ENCODE results near the gene ARPP21.

Gene ARPP21

GRCh38 chr3:35745802-35746484, 106.6 kb downstream of the ARPP21 start:
- Histone ChIP-seq H3K4me1 (ENCODE audit: control insufficient read depth, low read length) (no peaks in the 10 kb centered on the region), H3K4me2 (ENCODE audit: low read length) (no peak overlapping the region), H3K36me3 (ENCODE audit: control insufficient read depth, low read length) (no peaks in the 10 kb centered on the region), H3K9me2 (replicated peaks; ENCODE audit: control insufficient read depth, low read length) (no peaks in the 10 kb centered on the region), H3K27ac (ENCODE audit: low read depth, low read length) (no peak overlapping the region), H3K79me2 (ENCODE audit: control insufficient read depth, low read length) (no peaks in the 10 kb centered on the region), H3K9me3 (ENCODE audit: control insufficient read depth, insufficient read depth, low read length) (no peaks in the 10 kb centered on the region), H3F3A (ENCODE audit: control insufficient read depth, insufficient read depth) (no peaks in the 10 kb centered on the region), H3K27me3 (ENCODE audit: control insufficient read depth, low read length) (no peaks in the 10 kb centered on the region), H4K20me1 (ENCODE audit: control insufficient read depth, insufficient read depth, low read depth, low read length) (no peaks in the 10 kb centered on the region), H3K4me3 (ENCODE audit: low read length) (no peak overlapping the region)
- no peak for TF ChIP-seq CTCF (IDR thresholded peaks at IDR 0.05; ENCODE audit: low read depth, low read length, poor library complexity, severe bottlenecking)
- no peak for TF ChIP-seq EZH2phosphoT487 (IDR thresholded peaks at IDR 0.05; ENCODE audit: borderline replicate concordance, low read length)

GRCh38 chr3:35746492-35746891, 107.2 kb downstream of the ARPP21 start:
- H3K79me2 ChIP-seq (ENCODE audit: control insufficient read depth, low read length): no peaks in the 10 kb centered on the region
- H4K20me1 ChIP-seq (ENCODE audit: control insufficient read depth, insufficient read depth, low read depth, low read length): no peaks in the 10 kb centered on the region
- no peak overlapping the region for H3K4me2 ChIP-seq (ENCODE audit: low read length)
- TF ChIP-seq CTCF (IDR thresholded peaks at IDR 0.05; ENCODE audit: low read depth, low read length, poor library complexity, severe bottlenecking) (no peak), EZH2phosphoT487 (IDR thresholded peaks at IDR 0.05; ENCODE audit: borderline replicate concordance, low read length) (no peak)
- H3K4me3 ChIP-seq (ENCODE audit: low read length): no peak overlapping the region
- H3K9me2 ChIP-seq (replicated peaks; ENCODE audit: control insufficient read depth, low read length): no peaks in the 10 kb centered on the region
- no peaks in the 10 kb centered on the region for H3K36me3 ChIP-seq (ENCODE audit: control insufficient read depth, low read length)
- no peaks in the 10 kb centered on the region for H3K9me3 ChIP-seq (ENCODE audit: control insufficient read depth, insufficient read depth, low read length)
- H3K27ac ChIP-seq (ENCODE audit: low read depth, low read length): no peak overlapping the region
- no peaks in the 10 kb centered on the region for H3F3A ChIP-seq (ENCODE audit: control insufficient read depth, insufficient read depth)
- no peaks in the 10 kb centered on the region for H3K4me1 ChIP-seq (ENCODE audit: control insufficient read depth, low read length)
- no peaks in the 10 kb centered on the region for H3K27me3 ChIP-seq (ENCODE audit: control insufficient read depth, low read length)

- no peak for TF ChIP-seq CTCF (IDR thresholded peaks at IDR 0.05; ENCODE audit: low read depth, low read length, poor library complexity, severe bottlenecking)
- no peak for TF ChIP-seq EZH2phosphoT487 (IDR thresholded peaks at IDR 0.05; ENCODE audit: borderline replicate concordance, low read length)
- no peaks in the 10 kb centered on the region for H4K20me1 ChIP-seq (ENCODE audit: control insufficient read depth, insufficient read depth, low read depth, low read length)
- H3K27me3 ChIP-seq (ENCODE audit: control insufficient read depth, low read length): no peaks in the 10 kb centered on the region
- no peaks in the 10 kb centered on the region for H3K9me2 ChIP-seq (replicated peaks; ENCODE audit: control insufficient read depth, low read length)
- H3K4me1 ChIP-seq (ENCODE audit: control insufficient read depth, low read length): no peaks in the 10 kb centered on the region
- no peak overlapping the region for H3K27ac ChIP-seq (ENCODE audit: low read depth, low read length)
- H3K4me3 ChIP-seq (ENCODE audit: low read length): no peak overlapping the region
- no peak overlapping the region for H3K4me2 ChIP-seq (ENCODE audit: low read length)
- no peaks in the 10 kb centered on the region for H3F3A ChIP-seq (ENCODE audit: control insufficient read depth, insufficient read depth)
- no peaks in the 10 kb centered on the region for H3K9me3 ChIP-seq (ENCODE audit: control insufficient read depth, insufficient read depth, low read length)
- no peaks in the 10 kb centered on the region for H3K79me2 ChIP-seq (ENCODE audit: control insufficient read depth, low read length)
- no peaks in the 10 kb centered on the region for H3K36me3 ChIP-seq (ENCODE audit: control insufficient read depth, low read length)
Measured at GRCh38 chr3:35748144-35748543, 108.8 kb downstream of the ARPP21 start.

All from DOHH2 (cell line).